ENCODE results near the gene PITPNM3. TPM values are rescaled to one million over a fixed set of nuclear protein-coding genes. Genes with fewer than 3 reads are reported as not detected.

PITPNM3 gene
- total and polyA plus RNA-seq, 2 experiments from 2014 or later = 1.5 to 2.0 TPM

- Histone ChIP-seq H3K27ac (no peak overlapping the region), H3K79me2 (no peaks in the 10 kb centered on the region), H3K9me2 (replicated peaks; ENCODE audit: insufficient read depth) (no peaks in the 10 kb centered on the region), H2AFZ (no peak overlapping the region), H3K4me2 (no peak overlapping the region), H3K9me3 (ENCODE audit: low read depth) (no peaks in the 10 kb centered on the region), H3K36me3 (replicated peaks; ENCODE audit: insufficient read depth, low read depth) (no peaks in the 10 kb centered on the region), H3K4me3 (no peak overlapping the region), H4K20me1 (ENCODE audit: insufficient read depth, poor library complexity, severe bottlenecking) (no peaks in the 10 kb centered on the region), H3K4me1 (ENCODE audit: insufficient read depth) (peaks cover 4% of the 10 kb centered on the region), H3K27me3 (no peaks in the 10 kb centered on the region)
- 88% methylated on average over 6 of the region's 6 CpGs for WGBS (ENCODE audit: low lambda C conversion rate, missing lambda C conversion rate)
- no peak for TF ChIP-seq EZH2phosphoT487 (IDR thresholded peaks at IDR 0.05; ENCODE audit: low read depth, severe bottlenecking, unreplicated experiment)
- TF ChIP-seq EZH2 (IDR thresholded peaks at IDR 0.05; ENCODE audit: borderline replicate concordance) = no peak
- no peak for TF ChIP-seq CTCF (IDR thresholded peaks at IDR 0.05; ENCODE audit: poor library complexity)
- no peak for DNase-seq (ENCODE audit: low spot score)
These were observed 29.8 kb downstream of the PITPNM3 start for GRCh38 chr17:6526362-6527152.

- H3K27ac ChIP-seq = no peak overlapping the region
- 81% methylated on average over 2 of the region's 2 CpGs for WGBS (ENCODE audit: low lambda C conversion rate, missing lambda C conversion rate)
- H3K36me3 ChIP-seq (replicated peaks; ENCODE audit: insufficient read depth, low read depth) = no peaks in the 10 kb centered on the region
- no peaks in the 10 kb centered on the region for H3K9me3 ChIP-seq (ENCODE audit: low read depth)
- no peak overlapping the region for H3K4me2 ChIP-seq
- H3K79me2 ChIP-seq = no peaks in the 10 kb centered on the region
- no peaks in the 10 kb centered on the region for H3K27me3 ChIP-seq
- no peaks in the 10 kb centered on the region for H3K9me2 ChIP-seq (replicated peaks; ENCODE audit: insufficient read depth)
- H2AFZ ChIP-seq = no peak overlapping the region
- H4K20me1 ChIP-seq (ENCODE audit: insufficient read depth, poor library complexity, severe bottlenecking) = no peaks in the 10 kb centered on the region
- no peak for TF ChIP-seq EZH2 (IDR thresholded peaks at IDR 0.05; ENCODE audit: borderline replicate concordance)
- no peak for TF ChIP-seq CTCF (IDR thresholded peaks at IDR 0.05; ENCODE audit: poor library complexity)
- no peak for TF ChIP-seq EZH2phosphoT487 (IDR thresholded peaks at IDR 0.05; ENCODE audit: low read depth, severe bottlenecking, unreplicated experiment)
- H3K4me1 ChIP-seq (ENCODE audit: insufficient read depth) = peaks cover 4% of the 10 kb centered on the region
- H3K4me3 ChIP-seq = no peak overlapping the region
- DNase-seq (ENCODE audit: low spot score) = no peak
These were observed 30.6 kb downstream of the PITPNM3 start for GRCh38 chr17:6525731-6526130.

GRCh38 chr17:6525141-6525540 is 31.2 kb downstream of the PITPNM3 start:
- H3K9me3 ChIP-seq (ENCODE audit: low read depth) = no peaks in the 10 kb centered on the region
- H3K9me2 ChIP-seq (replicated peaks; ENCODE audit: insufficient read depth) = no peaks in the 10 kb centered on the region
- H3K4me1 ChIP-seq (ENCODE audit: insufficient read depth) = peaks cover 4% of the 10 kb centered on the region
- H3K79me2 ChIP-seq = no peaks in the 10 kb centered on the region
- no peak overlapping the region for H2AFZ ChIP-seq
- H3K27ac ChIP-seq = no peak overlapping the region
- no peak overlapping the region for H3K4me2 ChIP-seq
- no peaks in the 10 kb centered on the region for H3K27me3 ChIP-seq
- H3K36me3 ChIP-seq (replicated peaks; ENCODE audit: insufficient read depth, low read depth) = no peaks in the 10 kb centered on the region
- no peak for DNase-seq (ENCODE audit: low spot score)
- no peaks in the 10 kb centered on the region for H4K20me1 ChIP-seq (ENCODE audit: insufficient read depth, poor library complexity, severe bottlenecking)
- no peak for TF ChIP-seq EZH2 (IDR thresholded peaks at IDR 0.05; ENCODE audit: borderline replicate concordance)
- no peak for TF ChIP-seq EZH2phosphoT487 (IDR thresholded peaks at IDR 0.05; ENCODE audit: low read depth, severe bottlenecking, unreplicated experiment)
- no peak for TF ChIP-seq CTCF (IDR thresholded peaks at IDR 0.05; ENCODE audit: poor library complexity)
- H3K4me3 ChIP-seq = no peak overlapping the region
- 89% methylated on average over 4 of the region's 4 CpGs for WGBS (ENCODE audit: low lambda C conversion rate, missing lambda C conversion rate)

Data from hepatocyte (in vitro differentiated cells).